H1 (cell line): ENCODE measurements around the gene ARHGEF4. TPM values are rescaled to one million over a fixed set of nuclear protein-coding genes. Genes with fewer than 3 reads are reported as not detected.

ENCODE experiments used
- CTCF ChIA-PET: fragments of 300-600 bp; sonication (Branson Sonifier 250); formaldehyde crosslinking; loops from one replicate; lab custom pipeline; 2021; ENCODE audit not compliant: partially characterized antibody; lab: Charles Lee
- POLR2A ChIA-PET: fragments of 300-600 bp; sonication (Branson Sonifier 250); formaldehyde crosslinking; loops from one replicate; lab custom pipeline; 2021; ENCODE audit warnings: inconsistent platforms; ENCODE audit not compliant: partially characterized antibody; lab: Charles Lee
- DNase-seq, 2 experiments: peaks; one replicate each; pipeline versions ENCODE4 v3.0.0 to v3.0.0-alpha.2; 2010 to 2022; ENCODE audit warnings: low spot score in 2 of 2, low read depth in 1 of 2, mixed read lengths in 1 of 2
- FAIRE-seq: peaks from 2 replicates; lab custom pipeline; 2011; peaks lifted over from hg19 to GRCh38; lab: Jason Lieb, UNC
- H2AFZ ChIP-seq: 2 replicates; pipeline ENCODE4 v1.8.1; 2012; ENCODE audit warnings: low read length, inconsistent platforms
- H2AK5ac ChIP-seq: 2 replicates; pipeline ENCODE4 v1.6.1; 2013; ENCODE audit warnings: low read depth, low read length
- H2BK120ac ChIP-seq: replicated peaks from 2 replicates; pipeline ENCODE3; 2013; ENCODE audit warnings: low read depth, low read length, inconsistent platforms
- H2BK12ac ChIP-seq: 2 replicates; pipeline ENCODE4 v1.6.1; 2013; ENCODE audit warnings: low read depth, low read length
- H2BK15ac ChIP-seq: 2 replicates; pipeline ENCODE4 v1.6.1; 2013; ENCODE audit warnings: low read length
- H2BK20ac ChIP-seq: 2 replicates; pipeline ENCODE4 v1.6.1; 2013; ENCODE audit warnings: low read length
- H2BK5ac ChIP-seq: 2 replicates; pipeline ENCODE4 v1.6.1; 2013; ENCODE audit warnings: low read depth, low read length
- H3K14ac ChIP-seq: 2 replicates; pipeline ENCODE4 v1.6.1; 2013; ENCODE audit warnings: inconsistent platforms; ENCODE audit not compliant: insufficient read length
- H3K18ac ChIP-seq: 2 replicates; pipeline ENCODE4 v1.6.1; 2013; ENCODE audit warnings: low read length; ENCODE audit errors: extremely low read depth
- H3K23ac ChIP-seq: 2 replicates; pipeline ENCODE4 v1.6.1; 2013; ENCODE audit warnings: inconsistent platforms; ENCODE audit not compliant: insufficient read length
- H3K23me2 ChIP-seq: 2 replicates; pipeline ENCODE4 v1.6.1; 2013; ENCODE audit warnings: low read depth, low read length
- H3K27ac ChIP-seq: 2 replicates; pipeline ENCODE4 v1.6.1; 2011; ENCODE audit warnings: low read depth, low read length, inconsistent platforms
- H3K27me3 ChIP-seq, 4 experiments: replicated peaks in 1 of 4; 1 replicate in 1 of 4; 2 replicates in 3 of 4; pipeline versions ENCODE4 v1.6.1 to v1.8.1; 2011 to 2013; ENCODE audit warnings: low read length in 3 of 4, mild to moderate bottlenecking in 3 of 4, inconsistent platforms in 2 of 4, mixed read lengths in 2 of 4, moderate library complexity in 1 of 4; ENCODE audit not compliant: control insufficient read depth in 3 of 4, insufficient read depth in 3 of 4; ENCODE audit errors: extremely low read depth in 1 of 4
- H3K36me3 ChIP-seq, 4 experiments: 2 replicates each; pipeline versions ENCODE4 v1.6.1 to v1.8.1; 2011 to 2013; ENCODE audit warnings: mild to moderate bottlenecking in 4 of 4, low read length in 3 of 4, moderate library complexity in 2 of 4, control low read depth in 1 of 4, inconsistent platforms in 1 of 4; ENCODE audit not compliant: insufficient read depth in 4 of 4, control insufficient read depth in 2 of 4
- H3K4ac ChIP-seq: replicated peaks from 2 replicates; pipeline ENCODE3; 2013; ENCODE audit warnings: low read length, low read depth, mixed read lengths, inconsistent platforms; ENCODE audit not compliant: insufficient read length
- H3K4me1 ChIP-seq, 4 experiments: replicated peaks in 1 of 4; 1 replicate in 1 of 4; 2 replicates in 3 of 4; pipeline versions ENCODE4 v1.6.1 to v1.8.1; 2011 to 2013; ENCODE audit warnings: low read length in 3 of 4, inconsistent platforms in 2 of 4, mixed read lengths in 1 of 4; ENCODE audit not compliant: insufficient read depth in 4 of 4, control insufficient read depth in 3 of 4
- H3K4me2 ChIP-seq, 2 experiments: 2 replicates each; pipeline versions ENCODE4 v1.6.1 to v1.8.1; 2011 to 2013; ENCODE audit warnings: low read depth in 2 of 2, low read length in 2 of 2, control low read depth in 1 of 2, inconsistent platforms in 1 of 2, mild to moderate bottlenecking in 1 of 2; ENCODE audit not compliant: insufficient read depth in 1 of 2
- H3K4me3 ChIP-seq, 4 experiments: fragments of 200-600, 300-600 bp in 1 of 4; sonication (generic), shearing (Covaris generic), sonication (Bioruptor Twin) in 1 of 4; 2 replicates each; pipeline versions ENCODE4 v1.5.1 to v1.8.1; 2011 to 2016; ENCODE audit warnings: low read length in 4 of 4, low read depth in 3 of 4, control low read depth in 2 of 4, inconsistent platforms in 2 of 4, mild to moderate bottlenecking in 2 of 4, mixed read lengths in 1 of 4, moderate library complexity in 1 of 4; ENCODE audit not compliant: insufficient read depth in 2 of 4; ENCODE audit errors: extremely low read depth in 1 of 4
- H3K56ac ChIP-seq: replicated peaks from 2 replicates; pipeline ENCODE3; 2013; ENCODE audit warnings: low read depth, mild to moderate bottlenecking, mixed read lengths, low read length, inconsistent platforms; ENCODE audit not compliant: insufficient read length
- H3K79me1 ChIP-seq: 2 replicates; pipeline ENCODE4 v1.6.1; 2013; ENCODE audit warnings: low read depth, low read length, control low read depth
- H3K79me2 ChIP-seq, 2 experiments: 2 replicates each; pipeline versions ENCODE4 v1.6.1 to v1.8.1; 2012 to 2013; ENCODE audit warnings: low read length in 2 of 2, mild to moderate bottlenecking in 2 of 2, inconsistent platforms in 1 of 2; ENCODE audit not compliant: insufficient read depth in 2 of 2, control insufficient read depth in 1 of 2
- H3K9ac ChIP-seq, 4 experiments: replicated peaks in 1 of 4; 1 replicate in 1 of 4; 2 replicates in 3 of 4; pipeline versions ENCODE4 v1.6.1 to v1.8.1; 2011 to 2013; ENCODE audit warnings: low read depth in 3 of 4, low read length in 3 of 4, control low read depth in 2 of 4, mild to moderate bottlenecking in 2 of 4, moderate library complexity in 2 of 4, inconsistent platforms in 1 of 4; ENCODE audit errors: extremely low read depth in 1 of 4
- H3K9me3 ChIP-seq, 2 experiments: 2 replicates each; pipeline versions ENCODE4 v1.6.1 to v1.8.1; 2012 to 2013; ENCODE audit warnings: mild to moderate bottlenecking in 2 of 2, moderate library complexity in 2 of 2, control low read depth in 1 of 2, inconsistent platforms in 1 of 2, low read depth in 1 of 2, low read length in 1 of 2, mixed read lengths in 1 of 2; ENCODE audit not compliant: insufficient read depth in 2 of 2
- H4K20me1 ChIP-seq, 2 experiments: replicated peaks in 1 of 2; 2 replicates each; pipeline versions ENCODE3 to v1.8.1; 2011 to 2013; ENCODE audit warnings: inconsistent platforms in 2 of 2, low read length in 2 of 2, mild to moderate bottlenecking in 1 of 2; ENCODE audit not compliant: insufficient read depth in 2 of 2, control insufficient read depth in 1 of 2
- H4K5ac ChIP-seq: 2 replicates; pipeline ENCODE4 v1.6.1; 2013; ENCODE audit warnings: low read length, low read depth, mixed read lengths, inconsistent platforms; ENCODE audit not compliant: insufficient read length
- H4K8ac ChIP-seq: 2 replicates; pipeline ENCODE4 v1.8.0; 2013; ENCODE audit warnings: mild to moderate bottlenecking, moderate library complexity, low read length, inconsistent platforms; ENCODE audit not compliant: insufficient read depth; ENCODE audit errors: extremely low read depth
- H4K91ac ChIP-seq: replicated peaks from 2 replicates; pipeline ENCODE3; 2013; ENCODE audit warnings: low read length, mixed read lengths, inconsistent platforms; ENCODE audit not compliant: insufficient read length
- CEBPB ChIP-seq: IDR thresholded peaks from 2 replicates; pipeline ENCODE4 v1.6.1; 2012; ENCODE audit warnings: low read depth, low read length
- EZH2 ChIP-seq: fragments of 200-600 bp; sonication (generic); IDR thresholded peaks from 2 replicates; pipeline ENCODE4 v1.7.1; 2012; ENCODE audit warnings: low read depth, mild to moderate bottlenecking, moderate library complexity, low read length, inconsistent platforms; ENCODE audit not compliant: severe bottlenecking
- GTF2F1 ChIP-seq: IDR thresholded peaks from 2 replicates; pipeline ENCODE4 v1.6.1; 2012; ENCODE audit warnings: low read depth, low read length, improper control_type of control experiment, borderline replicate concordance
- NANOG ChIP-seq: IDR thresholded peaks from 2 replicates; pipeline ENCODE4 v1.6.1; 2011; ENCODE audit warnings: low read length, low read depth, mild to moderate bottlenecking, inconsistent platforms; ENCODE audit not compliant: insufficient read depth, poor library complexity, severe bottlenecking
- SIRT6 ChIP-seq: IDR thresholded peaks from one replicate; pipeline ENCODE4 v1.7.1; 2012; ENCODE audit warnings: low read length, inconsistent platforms
- SP1 ChIP-seq: IDR thresholded peaks from 2 replicates; pipeline ENCODE4 v1.6.1; 2011; ENCODE audit warnings: low read depth, low read length
- SRF ChIP-seq: IDR thresholded peaks from 2 replicates; pipeline ENCODE4 v1.6.1; 2011; ENCODE audit warnings: mild to moderate bottlenecking, low read depth, low read length, moderate library complexity
- TAF1 ChIP-seq: IDR thresholded peaks from 2 replicates; pipeline ENCODE4 v1.6.1; 2011; ENCODE audit warnings: mild to moderate bottlenecking, low read depth, low read length
- TAF7 ChIP-seq: optimal IDR thresholded peaks from 2 replicates; pipeline ENCODE3; 2011; ENCODE audit warnings: low read depth, mild to moderate bottlenecking, inconsistent platforms, low read length, moderate library complexity, borderline replicate concordance
- WGBS, 2 experiments: shearing (Covaris generic) in 1 of 2; methylation state at CpG; one replicate each; pipeline versions ENCODE4 v1.1.6 to v1.1.7; 2013 to 2015; ENCODE audit warnings: low lambda C conversion rate in 2 of 2, mixed read lengths in 2 of 2, inconsistent platforms in 1 of 2, low coverage in 1 of 2, missing lambda C conversion rate in 1 of 2; ENCODE audit not compliant: insufficient replicate concordance in 2 of 2, insufficient coverage in 1 of 2, insufficient read length in 1 of 2; ENCODE audit errors: extremely low coverage in 1 of 2, missing lambda C conversion rate in 1 of 2; 5-methylcytosine and 5-hydroxymethylcytosine counted together
- polyA plus RNA-seq, 7 experiments: library from polyadenylated mRNA; depleted of rRNA in 3 of 7; stranded (reverse) in 5 of 7; unstranded in 2 of 7; fragments of >200 nt in 5 of 7; fragments of 200-250 nt in 2 of 7; gene quantifications; 1 replicate in 5 of 7; 2 replicates in 1 of 7; 4 replicates in 1 of 7; pipeline versions ENCODE4 v1.2.1 to v1.2.3, GENCODE V29; 2011 to 2013; ENCODE audit warnings: missing spikeins in 2 of 7, mixed read lengths in 2 of 7
- total RNA-seq: library from RNA; stranded (reverse); fragmentation: NEBNext Ultra II Directional; extraction: Animal tissue kit (Norgen Biotek cat#: 25700); gene quantifications from 2 replicates; pipeline ENCODE4 v1.2.1, GENCODE V29; 2021

The ARHGEF4 gene
- total and polyA plus RNA-seq, 2 of the 8 experiments (the other 6 are each of a cell fraction or from before 2014, with no cell fraction given): 10.6 to 14.6 TPM

DNA sequence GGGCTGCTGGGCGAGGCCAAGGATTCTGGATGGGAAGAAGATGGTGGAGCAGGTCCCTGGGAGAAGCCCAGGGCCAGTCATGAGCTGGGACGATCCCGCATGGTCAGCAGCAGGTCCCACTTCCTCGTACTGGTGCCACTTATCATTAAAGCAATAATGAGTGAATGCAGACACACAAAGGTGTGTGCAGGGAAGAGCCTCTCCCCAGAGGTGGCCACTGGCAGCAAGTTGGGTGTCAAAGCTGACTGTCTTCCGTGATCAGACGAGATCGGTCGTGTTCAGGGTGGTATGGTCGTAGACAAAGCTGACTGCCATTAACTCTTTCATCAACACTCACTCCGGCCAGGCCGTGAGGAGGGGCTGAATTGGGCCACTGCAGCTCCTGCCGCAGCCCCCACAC is 10.3 kb upstream of the ARHGEF4 start:
- no peak overlapping the region; the same call in 1 of the 2 replicates for H4K8ac ChIP-seq
- no peak overlapping the region for H3K4me3 ChIP-seq
- no peak overlapping the region for H3K23ac ChIP-seq
- FAIRE-seq (no peak), DNase-seq (peak in 1 of 2 experiments; percentile 40)
- H3K9ac ChIP-seq: no peak overlapping the region
- H2BK15ac ChIP-seq: peak overlapping the region; percentile 20; the same call in 1 of the 2 replicates
- TF ChIP-seq GTF2F1: no peak
- no peak for TF ChIP-seq EZH2
- TF ChIP-seq SP1: no peak
- no peak for TF ChIP-seq TAF1
- TF ChIP-seq NANOG: no peak
- no peak for TF ChIP-seq CEBPB
- no peak for TF ChIP-seq SIRT6
- TF ChIP-seq SRF: no peak
- no peak for TF ChIP-seq TAF7
- H4K5ac ChIP-seq: no peak overlapping the region
- no peaks in the 10 kb centered on the region for H4K20me1 ChIP-seq
- ChIA-PET POLR2A (no interaction called here), CTCF (interaction anchor here (0.8 to 1.9 kb wide), 5 partner anchors 25 to 43 kb away, joined by 3 to 6 read pairs (median 4); no protein-coding TSS in a partner anchor)
- 83% methylated on average over 12 of the region's 12 CpGs; no CpG with 5 or more reads in 1 of the 2 experiments for WGBS, 2 experiments
- H2BK5ac ChIP-seq: no peak overlapping the region; the same call in 1 of the 2 replicates
- H3K4me1 ChIP-seq: peaks cover 0 to 24% (median 5%) of the 10 kb centered on the region in 4 experiments; a peak in 6 of 7 replicates
- H2BK20ac ChIP-seq: peak overlapping the region; percentile 2; the same call in 1 of the 2 replicates
- no peak overlapping the region for H4K91ac ChIP-seq
- H3K18ac ChIP-seq: 0 out of 2 replicates have a peak overlapping the region, but pooled peaks have one; percentile 15
- H2BK120ac ChIP-seq: no peak overlapping the region
- H3K79me2 ChIP-seq: no peaks in the 10 kb centered on the region
- H3K23me2 ChIP-seq: no peaks in the 10 kb centered on the region; the same call in 1 of the 2 replicates
- 0 out of 2 replicates have a peak overlapping the region, but pooled peaks have one; percentile 16 for H2AK5ac ChIP-seq
- no peaks in the 10 kb centered on the region for H3K79me1 ChIP-seq
- H2BK12ac ChIP-seq: no peak overlapping the region
- H3K9me3 ChIP-seq: no peaks in the 10 kb centered on the region
- H3K14ac ChIP-seq: no peak overlapping the region
- H3K4me2 ChIP-seq: no peak overlapping the region
- no peak overlapping the region for H3K4ac ChIP-seq
- no peaks in the 10 kb centered on the region for H3K27me3 ChIP-seq
- H3K36me3 ChIP-seq: no peaks in the 10 kb centered on the region
- H3K56ac ChIP-seq: no peak overlapping the region
- no peak overlapping the region for H3K27ac ChIP-seq
- no peak overlapping the region for H2AFZ ChIP-seq
